Measurements from ENCODE around the gene WDR70. TPM values are rescaled to one million over a fixed set of nuclear protein-coding genes. Genes with fewer than 3 reads are reported as not detected.

The WDR70 gene
- total and polyA plus RNA-seq, 2 of the 8 experiments (the other 6 are each of a cell fraction or from before 2014, with no cell fraction given), result 10.6 to 37.4 TPM

DNA sequence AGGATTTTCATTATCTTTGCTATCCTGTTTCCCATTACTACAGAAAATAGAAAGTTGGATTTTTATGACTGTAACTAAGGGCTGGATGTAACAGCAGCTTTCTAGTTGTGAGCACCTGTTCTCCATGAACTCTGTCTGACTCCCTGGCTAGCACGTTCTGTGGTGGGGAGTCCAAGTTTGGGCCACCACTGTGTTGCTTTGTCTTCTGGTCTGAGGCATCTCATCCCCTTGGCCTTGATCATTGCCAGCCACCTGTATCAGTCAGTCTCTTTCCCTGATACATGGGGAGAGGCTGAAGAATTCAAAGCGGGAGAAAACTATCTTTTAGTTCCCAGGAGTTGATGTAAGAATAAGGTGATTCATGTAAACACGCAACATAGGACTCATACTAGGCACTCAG lies 33.4 kb downstream of the WDR70 start:
- ChIA-PET CTCF (ENCODE audit: partially characterized antibody) (interaction anchor here (0.6 to 3.1 kb wide), 28 partner anchors 9 to 780 kb away, joined by 3 to 28 read pairs (median 4); no protein-coding TSS in a partner anchor), POLR2A (ENCODE audit: partially characterized antibody) (no interaction called here)
- Histone ChIP-seq H2AFZ (ENCODE audit: low read length) (no peak overlapping the region), H2BK15ac (ENCODE audit: low read length) (no peak overlapping the region), H3K56ac (replicated peaks; ENCODE audit: insufficient read length, low read depth, low read length) (no peak overlapping the region), H3K14ac (ENCODE audit: insufficient read length) (no peak overlapping the region), H2AK5ac (ENCODE audit: low read depth, low read length) (no peak overlapping the region), H3K9me3 (ENCODE audit: insufficient read depth in 2 of 2, low read depth in 1 of 2, low read length in 1 of 2) (no peaks in the 10 kb centered on the region), H3K79me1 (ENCODE audit: low read depth, low read length) (no peaks in the 10 kb centered on the region), H4K20me1 (replicated peaks in 1 of 2; ENCODE audit: control insufficient read depth in 1 of 2, insufficient read depth in 2 of 2, low read length in 2 of 2) (no peaks in the 10 kb centered on the region), H3K23ac (ENCODE audit: insufficient read length) (no peak overlapping the region), H4K5ac (ENCODE audit: insufficient read length, low read depth, low read length) (no peak overlapping the region), H3K4me1 (replicated peaks in 1 of 4; ENCODE audit: control insufficient read depth in 3 of 4, insufficient read depth in 4 of 4, low read length in 3 of 4) (no peaks in the 10 kb centered on the region), H3K36me3 (ENCODE audit: control insufficient read depth in 2 of 4, insufficient read depth in 4 of 4, low read length in 3 of 4) (peaks cover 0 to under 1% (median 0%) of the 10 kb centered on the region in 4 experiments; a peak in 1 of 8 replicates), H3K4me3 (ENCODE audit: extremely low read depth in 1 of 4, insufficient read depth in 2 of 4, low read depth in 3 of 4, low read length in 4 of 4) (no peak overlapping the region), H4K91ac (replicated peaks; ENCODE audit: insufficient read length, low read length) (no peak overlapping the region), H3K27ac (ENCODE audit: low read depth, low read length) (no peak overlapping the region), H4K8ac (ENCODE audit: extremely low read depth, insufficient read depth, low read length) (no peak overlapping the region), H3K9ac (replicated peaks in 1 of 4; ENCODE audit: extremely low read depth in 1 of 4, low read depth in 3 of 4, low read length in 3 of 4) (no peak overlapping the region; a peak in 1 of 7 replicates), H2BK20ac (ENCODE audit: low read length) (no peak overlapping the region), H3K18ac (ENCODE audit: extremely low read depth, low read length) (no peak overlapping the region), H3K4me2 (ENCODE audit: insufficient read depth in 1 of 2, low read depth in 2 of 2, low read length in 2 of 2) (no peak overlapping the region), H3K4ac (replicated peaks; ENCODE audit: insufficient read length, low read depth, low read length) (no peak overlapping the region), H3K23me2 (ENCODE audit: low read depth, low read length) (no peaks in the 10 kb centered on the region), H2BK12ac (ENCODE audit: low read depth, low read length) (no peak overlapping the region), H3K79me2 (ENCODE audit: control insufficient read depth in 1 of 2, insufficient read depth in 2 of 2, low read length in 2 of 2) (no peaks in the 10 kb centered on the region), H2BK5ac (ENCODE audit: low read depth, low read length) (no peak overlapping the region), H2BK120ac (replicated peaks; ENCODE audit: low read depth, low read length) (no peak overlapping the region), H3K27me3 (replicated peaks in 1 of 4; ENCODE audit: control insufficient read depth in 3 of 4, extremely low read depth in 1 of 4, insufficient read depth in 3 of 4, low read length in 3 of 4) (no peaks in the 10 kb centered on the region)
- DNase-seq (ENCODE audit: low read depth in 1 of 2, low spot score in 2 of 2), result no peak
- 87% methylated on average over 3 of the region's 3 CpGs; no CpG with 5 or more reads in 1 of the 2 experiments for WGBS, 2 experiments (ENCODE audit: extremely low coverage in 1 of 2, insufficient coverage in 1 of 2, insufficient read length in 1 of 2, insufficient replicate concordance in 2 of 2, low coverage in 1 of 2, low lambda C conversion rate in 2 of 2, missing lambda C conversion rate in 1 of 2)
- FAIRE-seq, result no peak
- TF ChIP-seq TBP (IDR thresholded peaks at IDR 0.05; ENCODE audit: low read depth, low read length) (no peak), ZNF274 (IDR thresholded peaks at IDR 0.05; ENCODE audit: borderline replicate concordance, extremely low read depth, low read length) (no peak), ASH2L (IDR thresholded peaks at IDR 0.05; ENCODE audit: low read length) (no peak), GTF2F1 (IDR thresholded peaks at IDR 0.05; ENCODE audit: borderline replicate concordance, low read depth, low read length) (no peak), YY1 (IDR thresholded peaks at IDR 0.05; ENCODE audit: low read depth, low read length) (no peak), HDAC6 (IDR thresholded peaks at IDR 0.05; ENCODE audit: low read depth, low read length) (no peak), TEAD4 (IDR thresholded peaks at IDR 0.05; ENCODE audit: low read depth, low read length) (no peak), SP1 (IDR thresholded peaks at IDR 0.05; ENCODE audit: low read depth, low read length) (no peak)
- TF ChIP-seq, protein P1, sequence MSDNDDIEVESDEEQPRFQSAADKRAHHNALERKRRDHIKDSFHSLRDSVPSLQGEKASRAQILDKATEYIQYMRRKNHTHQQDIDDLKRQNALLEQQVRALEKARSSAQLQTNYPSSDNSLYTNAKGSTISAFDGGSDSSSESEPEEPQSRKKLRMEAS (IDR thresholded peaks at IDR 0.05), result no peak
- TF ChIP-seq, protein P2, sequence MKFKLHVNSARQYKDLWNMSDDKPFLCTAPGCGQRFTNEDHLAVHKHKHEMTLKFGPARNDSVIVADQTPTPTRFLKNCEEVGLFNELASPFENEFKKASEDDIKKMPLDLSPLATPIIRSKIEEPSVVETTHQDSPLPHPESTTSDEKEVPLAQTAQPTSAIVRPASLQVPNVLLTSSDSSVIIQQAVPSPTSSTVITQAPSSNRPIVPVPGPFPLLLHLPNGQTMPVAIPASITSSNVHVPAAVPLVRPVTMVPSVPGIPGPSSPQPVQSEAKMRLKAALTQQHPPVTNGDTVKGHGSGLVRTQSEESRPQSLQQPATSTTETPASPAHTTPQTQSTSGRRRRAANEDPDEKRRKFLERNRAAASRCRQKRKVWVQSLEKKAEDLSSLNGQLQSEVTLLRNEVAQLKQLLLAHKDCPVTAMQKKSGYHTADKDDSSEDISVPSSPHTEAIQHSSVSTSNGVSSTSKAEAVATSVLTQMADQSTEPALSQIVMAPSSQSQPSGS (IDR thresholded peaks at IDR 0.05; ENCODE audit: low read length), result no peak
- TF ChIP-seq, protein P3, sequence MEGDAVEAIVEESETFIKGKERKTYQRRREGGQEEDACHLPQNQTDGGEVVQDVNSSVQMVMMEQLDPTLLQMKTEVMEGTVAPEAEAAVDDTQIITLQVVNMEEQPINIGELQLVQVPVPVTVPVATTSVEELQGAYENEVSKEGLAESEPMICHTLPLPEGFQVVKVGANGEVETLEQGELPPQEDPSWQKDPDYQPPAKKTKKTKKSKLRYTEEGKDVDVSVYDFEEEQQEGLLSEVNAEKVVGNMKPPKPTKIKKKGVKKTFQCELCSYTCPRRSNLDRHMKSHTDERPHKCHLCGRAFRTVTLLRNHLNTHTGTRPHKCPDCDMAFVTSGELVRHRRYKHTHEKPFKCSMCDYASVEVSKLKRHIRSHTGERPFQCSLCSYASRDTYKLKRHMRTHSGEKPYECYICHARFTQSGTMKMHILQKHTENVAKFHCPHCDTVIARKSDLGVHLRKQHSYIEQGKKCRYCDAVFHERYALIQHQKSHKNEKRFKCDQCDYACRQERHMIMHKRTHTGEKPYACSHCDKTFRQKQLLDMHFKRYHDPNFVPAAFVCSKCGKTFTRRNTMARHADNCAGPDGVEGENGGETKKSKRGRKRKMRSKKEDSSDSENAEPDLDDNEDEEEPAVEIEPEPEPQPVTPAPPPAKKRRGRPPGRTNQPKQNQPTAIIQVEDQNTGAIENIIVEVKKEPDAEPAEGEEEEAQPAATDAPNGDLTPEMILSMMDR (IDR thresholded peaks at IDR 0.05; ENCODE audit: control extremely low read depth in 1 of 3, insufficient read depth in 1 of 3, low read depth in 1 of 3, low read length in 3 of 3), result no peak
